DND-41 (cell line): Measurements from ENCODE around the gene FAM13A.

Experiments
- CTCF ChIP-seq: IDR thresholded peaks from 2 replicates; pipeline ENCODE4 v1.5.1; 2012; ENCODE audit warnings: borderline replicate concordance, low read length, moderate library complexity, mild to moderate bottlenecking; ENCODE audit not compliant: poor library complexity, severe bottlenecking; ENCODE audit errors: extremely low read depth
- EZH2 ChIP-seq: IDR thresholded peaks from 3 replicates; pipeline ENCODE4 v1.6.1; 2012; ENCODE audit warnings: borderline replicate concordance, low read depth, mild to moderate bottlenecking, moderate library complexity, low read length, inconsistent platforms; ENCODE audit not compliant: severe bottlenecking

DNA sequence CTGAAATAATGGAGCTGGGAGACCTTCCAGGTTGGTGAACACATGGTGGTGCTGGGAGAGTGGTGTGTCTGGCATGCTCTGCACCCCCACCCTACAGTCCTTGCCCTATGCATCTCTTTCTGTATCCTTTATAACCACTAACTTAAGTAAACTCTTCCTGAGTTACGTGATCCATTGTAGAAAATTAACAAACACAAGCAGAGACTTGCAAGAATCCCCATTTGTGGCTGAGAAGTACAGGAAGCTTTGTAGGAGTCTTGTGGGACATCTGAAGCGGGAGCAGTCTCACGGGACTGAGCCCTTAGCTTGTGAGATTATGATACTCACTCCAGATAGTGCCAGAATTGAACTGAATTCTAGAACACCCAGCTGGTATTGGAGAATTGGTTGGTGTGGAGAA, 14.3 kb upstream of the FAM13A start:
- TF ChIP-seq CTCF: no peak
- no peak for TF ChIP-seq EZH2
